Spleen (tissue), 11 donors: ENCODE measurements around the gene C10orf105. TPM values are rescaled to one million over a fixed set of nuclear protein-coding genes. Genes with fewer than 3 reads are reported as not detected.

ENCODE experiments used
- DNase-seq: peaks from one replicate; pipeline ENCODE4 v3.0.0-alpha.2; 2020
- H3K27ac ChIP-seq, 8 donors: fragments of 200-600 bp; sonication (generic) in 7 of 8; 1 replicate in 4 of 8; 2 replicates in 4 of 8; pipeline versions ENCODE4 v1.5.0 to v1.8.0; 2016 to 2021; ENCODE audit warnings: inconsistent platforms in 4 of 8, mild to moderate bottlenecking in 4 of 8, moderate library complexity in 1 of 8
- H3K27me3 ChIP-seq, 7 donors: fragments of 200-600 bp; sonication (generic) in 6 of 7; replicated peaks in 1 of 7; 1 replicate in 4 of 7; 2 replicates in 3 of 7; pipeline versions ENCODE4 v1.5.0 to v1.8.0; 2016 to 2021; ENCODE audit warnings: inconsistent platforms in 3 of 7, mild to moderate bottlenecking in 1 of 7
- H3K36me3 ChIP-seq, 6 donors: fragments of 200-600 bp; sonication (generic) in 5 of 6; 1 replicate in 4 of 6; 2 replicates in 2 of 6; pipeline versions ENCODE4 v1.5.0 to v1.8.0; 2016 to 2021; ENCODE audit warnings: inconsistent platforms in 2 of 6
- H3K4me1 ChIP-seq, 6 donors: fragments of 200-600 bp; sonication (generic) in 5 of 6; 1 replicate in 3 of 6; 2 replicates in 3 of 6; pipeline versions ENCODE4 v1.5.0 to v1.8.0; 2016 to 2021; ENCODE audit warnings: inconsistent platforms in 3 of 6
- H3K4me3 ChIP-seq, 8 donors: fragments of 200-600 bp; sonication (generic) in 7 of 8; 1 replicate in 4 of 8; 2 replicates in 4 of 8; pipeline versions ENCODE4 v1.5.0 to v1.8.0; 2016 to 2021; ENCODE audit warnings: inconsistent platforms in 4 of 8, mild to moderate bottlenecking in 4 of 8, moderate library complexity in 2 of 8
- H3K9me3 ChIP-seq, 8 donors: fragments of 200-600 bp; sonication (generic) in 7 of 8; 1 replicate in 4 of 8; 2 replicates in 4 of 8; pipeline versions ENCODE4 v1.5.0 to v1.8.0; 2016 to 2021; ENCODE audit warnings: inconsistent platforms in 4 of 8
- CTCF ChIP-seq, 11 experiments: fragments of 200-600 bp in 7 of 11; fragments of 450-650 bp in 4 of 11; sonication (generic) in 4 of 11; IDR thresholded peaks in 8 of 11; conservative IDR thresholded peaks in 3 of 11; 1 replicate in 7 of 11; 2 replicates in 4 of 11; pipeline versions ENCODE4 v1.4.0 to v1.8.0; 2016 to 2021; ENCODE audit warnings: antibody characterized with exemption in 11 of 11, inconsistent platforms in 4 of 11, mild to moderate bottlenecking in 1 of 11
- POLR2A ChIP-seq, 3 donors: fragments of 450-650 bp; IDR thresholded peaks; one replicate each; pipeline ENCODE4 v1.5.1; 2017; ENCODE audit warnings: antibody characterized with exemption in 3 of 3, mild to moderate bottlenecking in 1 of 3
- POLR2AphosphoS5 ChIP-seq, 3 donors: sonication (generic); formaldehyde crosslinking; IDR thresholded peaks; one replicate each; pipeline ENCODE4 v1.5.1; 2017; ENCODE audit warnings: antibody characterized with exemption in 3 of 3
- WGBS, 5 donors: extraction: QIAGEN DNeasy Blood & Tissue Kit in 3 of 5; methylation state at CpG; one replicate each; pipeline versions ENCODE4 v1.1.5 to v1.1.7; 2013 to 2018; 5-methylcytosine and 5-hydroxymethylcytosine counted together
- intact Hi-C: fragments of 100-400 bp; cut with DNase I; formaldehyde crosslinking; loops from one replicate; pipeline ENCODE4 v1.15.0; 2023; ENCODE audit warnings: low total_unique reads
- polyA plus RNA-seq, 3 donors: library from polyadenylated mRNA; stranded (reverse); fragments of 200-250 nt; gene quantifications; one replicate each; pipeline ENCODE4 v1.2.1, GENCODE V29; 2013
- total RNA-seq, 7 donors: library from RNA; depleted of rRNA in 3 of 7; stranded (reverse); fragments of >200 nt in 3 of 7; fragmentation: NEBNext Ultra II Directional in 4 of 7; extraction: Animal tissue kit (Norgen Biotek cat#: 25700) in 4 of 7; gene quantifications; one replicate each; pipeline versions ENCODE4 v1.1.0 to v1.2.1, GENCODE V29; 2016 to 2021
- donor health status: healthy with polysubstance abuse.
- donor health status: DM: no; HTN: no; CAD: no; lungs with moderate emphysema.
- donor health status: DM: no; HTN: no; CAD: no.
- donor health status: Bipolar disorder and iron deficiency.
- donor health status: healthy.
- donor health status: DM: no; HTN: no; CAD: no.
- donor health status: DM: yes; HTN: yes; CAD: no.

The C10orf105 gene
- total and polyA plus RNA-seq, 10 donors, result 0.08 to 4.4 (median 2.6) TPM

GRCh38 chr10:71701496-71702132 lies 18.0 kb downstream of the C10orf105 start:
- Histone ChIP-seq H3K4me3 (no peak overlapping the region), H3K27ac (peak overlapping the region in 2 of 8 donors; percentile 48 to 59), H3K9me3 (no peaks in the 10 kb centered on the region), H3K27me3 (no peaks in the 10 kb centered on the region), H3K36me3 (no peaks in the 10 kb centered on the region), H3K4me1 (peaks cover 7 to 58% (median 24%) of the 10 kb centered on the region in 6 donors)
- 69 to 87% (median 73%) methylated on average over 9 to 11 of the region's 11 CpGs for WGBS, 5 donors
- TF ChIP-seq POLR2AphosphoS5 (IDR thresholded peaks at IDR 0.05) (no peak), POLR2A (IDR thresholded peaks at IDR 0.05) (no peak), CTCF (IDR thresholded peaks at IDR 0.05 in 8 of 11, conservative IDR thresholded peaks at IDR 0.05 in 3 of 11) (no peak)
- DNase-seq, result no peak
- intact Hi-C loops, result loop anchor here (10.0 kb wide), 1 partner anchor 307 kb away; the partner anchor contains the start of gene CDH23

- Histone ChIP-seq H3K36me3 (no peaks in the 10 kb centered on the region), H3K27ac (peak overlapping the region in 2 of 8 donors; percentile 48 to 59), H3K4me3 (no peak overlapping the region), H3K27me3 (no peaks in the 10 kb centered on the region), H3K4me1 (peaks cover 14 to 66% (median 32%) of the 10 kb centered on the region in 6 donors), H3K9me3 (no peaks in the 10 kb centered on the region)
- intact Hi-C loops, result loop anchor here (10.0 kb wide), 1 partner anchor 306 kb away; the partner anchor contains the start of gene CDH23
- TF ChIP-seq POLR2A (IDR thresholded peaks at IDR 0.05) (no peak), POLR2AphosphoS5 (IDR thresholded peaks at IDR 0.05) (no peak), CTCF (IDR thresholded peaks at IDR 0.05 in 8 of 11, conservative IDR thresholded peaks at IDR 0.05 in 3 of 11) (no peak)
- WGBS, 5 donors, result 89 to 94% (median 91%) methylated on average over 11 of the region's 11 CpGs
- no peak for DNase-seq
Measured at GRCh38 chr10:71700731-71701368, 18.7 kb downstream of the C10orf105 start.

- H3K27ac ChIP-seq, result no peak overlapping the region
- intact Hi-C loops, result loop anchor here (10.0 kb wide), 1 partner anchor 384 kb away; the partner anchor contains the start of gene SLC29A3
- no peaks in the 10 kb centered on the region for H3K27me3 ChIP-seq
- no peak overlapping the region for H3K4me3 ChIP-seq
- DNase-seq, result no peak
- H3K36me3 ChIP-seq, result no peaks in the 10 kb centered on the region
- 75 to 91% (median 83%) methylated on average over 5 of the region's 5 CpGs for WGBS, 5 donors
- TF ChIP-seq CTCF (IDR thresholded peaks at IDR 0.05 in 8 of 11, conservative IDR thresholded peaks at IDR 0.05 in 3 of 11), result no peak
- no peak for TF ChIP-seq POLR2A (IDR thresholded peaks at IDR 0.05)
- no peak for TF ChIP-seq POLR2AphosphoS5 (IDR thresholded peaks at IDR 0.05)
- no peaks in the 10 kb centered on the region for H3K9me3 ChIP-seq
- H3K4me1 ChIP-seq, result peaks cover 30 to 87% (median 53%) of the 10 kb centered on the region in 6 donors
Measured at GRCh38 chr10:71698737-71699136, 20.8 kb downstream of the C10orf105 start.
